Uterus (tissue), 2 donors: Measurements from ENCODE around the gene IL17A.
A peak's percentile ranks its signal among the peaks of the same experiment; 100 is the strongest.

Source experiments
- POLR2A ChIP-seq, 2 donors: fragments of 450-650 bp; IDR thresholded peaks; one replicate each; pipeline ENCODE4 v1.6.1; 2016; ENCODE audit warnings: antibody characterized with exemption in 2 of 2, mild to moderate bottlenecking in 1 of 2, moderate library complexity in 1 of 2
- TF ChIP-seq, protein P1 (sequence below), 4 experiments: fragments of 200-600 bp in 2 of 4; fragments of 450-650 bp in 2 of 4; sonication (generic) in 2 of 4; IDR thresholded peaks; one replicate each; pipeline ENCODE4 v1.5.1; 2016 to 2019; ENCODE audit warnings: antibody characterized with exemption in 4 of 4, mild to moderate bottlenecking in 2 of 4, moderate library complexity in 1 of 4

DNA sequence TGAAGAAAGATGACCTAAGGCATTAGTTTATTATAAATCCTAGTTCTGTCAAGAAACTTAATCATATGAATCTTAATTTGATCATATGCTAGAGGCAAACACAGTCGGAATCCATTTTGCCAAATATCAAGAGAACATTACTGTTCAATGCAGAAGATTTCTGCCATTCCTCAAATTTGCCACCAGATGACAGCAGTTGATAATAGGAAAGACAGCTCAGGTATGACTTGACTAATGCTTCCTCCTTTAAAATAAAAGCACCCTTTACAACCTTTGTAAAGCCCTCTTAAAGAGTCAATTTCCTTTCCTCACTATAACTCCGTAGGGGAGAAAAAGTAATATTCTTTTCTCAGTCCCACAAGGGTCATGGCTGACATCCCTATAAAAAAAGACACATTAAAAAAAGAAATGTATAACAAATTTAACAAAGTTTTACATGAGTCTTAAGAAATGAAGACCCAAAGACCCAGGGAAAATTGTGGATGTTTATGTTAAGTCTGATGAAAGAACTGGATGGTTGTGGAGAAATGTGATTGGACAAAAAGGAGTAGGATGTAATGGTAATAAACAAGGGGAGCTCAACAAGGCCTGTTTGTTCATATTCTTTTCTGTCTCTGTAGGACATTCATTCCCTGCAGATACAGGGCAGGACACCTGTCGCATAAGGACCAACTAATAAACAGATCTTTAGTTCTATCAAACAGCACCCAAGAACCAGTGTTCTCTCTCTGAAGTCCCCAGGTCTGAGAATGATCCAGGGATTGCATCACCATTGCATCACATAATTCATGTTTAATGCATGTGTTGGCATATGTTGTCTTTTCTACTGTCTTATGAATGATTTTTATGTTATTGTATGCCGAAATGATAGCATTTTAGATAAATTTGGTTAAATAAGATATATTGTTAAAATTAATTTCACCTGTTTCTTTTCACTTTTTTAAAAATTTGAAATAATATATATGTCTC, 23.0 kb upstream of the IL17A start:
- TF ChIP-seq POLR2A (IDR thresholded peaks at IDR 0.05) = no peak
- TF ChIP-seq, protein P1, sequence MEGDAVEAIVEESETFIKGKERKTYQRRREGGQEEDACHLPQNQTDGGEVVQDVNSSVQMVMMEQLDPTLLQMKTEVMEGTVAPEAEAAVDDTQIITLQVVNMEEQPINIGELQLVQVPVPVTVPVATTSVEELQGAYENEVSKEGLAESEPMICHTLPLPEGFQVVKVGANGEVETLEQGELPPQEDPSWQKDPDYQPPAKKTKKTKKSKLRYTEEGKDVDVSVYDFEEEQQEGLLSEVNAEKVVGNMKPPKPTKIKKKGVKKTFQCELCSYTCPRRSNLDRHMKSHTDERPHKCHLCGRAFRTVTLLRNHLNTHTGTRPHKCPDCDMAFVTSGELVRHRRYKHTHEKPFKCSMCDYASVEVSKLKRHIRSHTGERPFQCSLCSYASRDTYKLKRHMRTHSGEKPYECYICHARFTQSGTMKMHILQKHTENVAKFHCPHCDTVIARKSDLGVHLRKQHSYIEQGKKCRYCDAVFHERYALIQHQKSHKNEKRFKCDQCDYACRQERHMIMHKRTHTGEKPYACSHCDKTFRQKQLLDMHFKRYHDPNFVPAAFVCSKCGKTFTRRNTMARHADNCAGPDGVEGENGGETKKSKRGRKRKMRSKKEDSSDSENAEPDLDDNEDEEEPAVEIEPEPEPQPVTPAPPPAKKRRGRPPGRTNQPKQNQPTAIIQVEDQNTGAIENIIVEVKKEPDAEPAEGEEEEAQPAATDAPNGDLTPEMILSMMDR (IDR thresholded peaks at IDR 0.05) = peak in 3 of 4 experiments; percentile 18 to 40 (median 39)
